Esophagus squamous epithelium (tissue), 4 donors: ENCODE results near the gene KLK5.

ENCODE experiments used
- POLR2A ChIP-seq, 4 donors: fragments of 450-650 bp; IDR thresholded peaks; one replicate each; pipeline ENCODE4 v1.6.1; 2017; ENCODE audit warnings: antibody characterized with exemption in 4 of 4, mild to moderate bottlenecking in 4 of 4, moderate library complexity in 3 of 4
- TF ChIP-seq, protein P1 (sequence below), 6 experiments: fragments of 450-650 bp in 4 of 6; fragments of 200-600 bp in 2 of 6; sonication (generic) in 2 of 6; IDR thresholded peaks; one replicate each; pipeline ENCODE4 v1.5.1; 2016 to 2019; ENCODE audit warnings: antibody characterized with exemption in 6 of 6, mild to moderate bottlenecking in 4 of 6, moderate library complexity in 4 of 6

DNA sequence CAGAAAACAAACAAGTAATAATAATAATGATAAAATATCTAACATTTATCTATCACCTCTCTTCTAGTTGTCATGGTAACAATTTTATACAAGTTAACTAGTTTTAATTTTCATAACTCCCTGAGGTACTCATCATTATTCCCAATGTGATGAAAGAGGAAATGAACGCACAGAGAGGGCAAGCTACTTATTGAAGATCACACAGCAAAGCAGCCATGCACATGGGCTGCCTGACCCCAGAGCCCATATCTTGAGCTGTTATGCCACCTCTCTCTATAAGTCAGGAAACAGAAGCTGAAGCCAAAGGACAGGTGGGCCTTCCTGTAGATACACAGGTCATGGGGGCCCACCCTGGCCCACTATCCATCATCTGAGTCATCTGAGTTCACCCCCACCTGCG, 36.8 kb downstream of the KLK5 start:
- TF ChIP-seq POLR2A (IDR thresholded peaks at IDR 0.05) = no peak
- TF ChIP-seq, protein P1, sequence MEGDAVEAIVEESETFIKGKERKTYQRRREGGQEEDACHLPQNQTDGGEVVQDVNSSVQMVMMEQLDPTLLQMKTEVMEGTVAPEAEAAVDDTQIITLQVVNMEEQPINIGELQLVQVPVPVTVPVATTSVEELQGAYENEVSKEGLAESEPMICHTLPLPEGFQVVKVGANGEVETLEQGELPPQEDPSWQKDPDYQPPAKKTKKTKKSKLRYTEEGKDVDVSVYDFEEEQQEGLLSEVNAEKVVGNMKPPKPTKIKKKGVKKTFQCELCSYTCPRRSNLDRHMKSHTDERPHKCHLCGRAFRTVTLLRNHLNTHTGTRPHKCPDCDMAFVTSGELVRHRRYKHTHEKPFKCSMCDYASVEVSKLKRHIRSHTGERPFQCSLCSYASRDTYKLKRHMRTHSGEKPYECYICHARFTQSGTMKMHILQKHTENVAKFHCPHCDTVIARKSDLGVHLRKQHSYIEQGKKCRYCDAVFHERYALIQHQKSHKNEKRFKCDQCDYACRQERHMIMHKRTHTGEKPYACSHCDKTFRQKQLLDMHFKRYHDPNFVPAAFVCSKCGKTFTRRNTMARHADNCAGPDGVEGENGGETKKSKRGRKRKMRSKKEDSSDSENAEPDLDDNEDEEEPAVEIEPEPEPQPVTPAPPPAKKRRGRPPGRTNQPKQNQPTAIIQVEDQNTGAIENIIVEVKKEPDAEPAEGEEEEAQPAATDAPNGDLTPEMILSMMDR (IDR thresholded peaks at IDR 0.05) = no peak
